Keratinocyte (primary cell): Measurements from ENCODE around the gene CHSY3.

Experiments
- EZH2 ChIP-seq: IDR thresholded peaks from one replicate; pipeline ENCODE4 v1.6.1; 2012; ENCODE audit warnings: inconsistent platforms, mild to moderate bottlenecking, low read length, moderate library complexity
- TF ChIP-seq, protein P1 (sequence below), 3 experiments: IDR thresholded peaks in 1 of 3; conservative IDR thresholded peaks in 1 of 3; optimal IDR thresholded peaks in 1 of 3; 2 replicates in 2 of 3; 3 replicates in 1 of 3; pipeline versions ENCODE3 to v1.5.1; 2011; ENCODE audit warnings: low read length in 3 of 3, mild to moderate bottlenecking in 3 of 3, moderate library complexity in 2 of 3, control low read depth in 1 of 3, inconsistent platforms in 1 of 3; ENCODE audit not compliant: insufficient read depth in 2 of 3; ENCODE audit errors: extremely low read depth in 1 of 3

DNA sequence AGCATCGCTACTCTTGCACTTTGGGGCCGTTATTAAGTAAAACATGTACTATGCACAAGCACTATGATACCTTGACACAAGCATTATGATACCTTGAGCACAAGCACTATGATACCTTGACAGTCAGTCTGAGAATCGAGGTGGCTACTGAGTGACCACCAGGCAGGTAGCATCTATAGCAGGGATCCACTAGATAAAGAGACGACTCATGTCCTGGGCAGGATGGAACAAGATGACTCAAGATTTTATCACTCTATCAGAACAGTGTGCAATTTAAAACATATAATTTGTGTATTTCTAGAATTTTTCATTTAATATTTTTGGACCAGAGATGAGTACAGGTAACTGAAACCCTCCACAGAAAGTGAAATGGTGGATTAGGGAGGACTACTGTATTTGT lies 16.9 kb downstream of the CHSY3 start:
- TF ChIP-seq, protein P1, sequence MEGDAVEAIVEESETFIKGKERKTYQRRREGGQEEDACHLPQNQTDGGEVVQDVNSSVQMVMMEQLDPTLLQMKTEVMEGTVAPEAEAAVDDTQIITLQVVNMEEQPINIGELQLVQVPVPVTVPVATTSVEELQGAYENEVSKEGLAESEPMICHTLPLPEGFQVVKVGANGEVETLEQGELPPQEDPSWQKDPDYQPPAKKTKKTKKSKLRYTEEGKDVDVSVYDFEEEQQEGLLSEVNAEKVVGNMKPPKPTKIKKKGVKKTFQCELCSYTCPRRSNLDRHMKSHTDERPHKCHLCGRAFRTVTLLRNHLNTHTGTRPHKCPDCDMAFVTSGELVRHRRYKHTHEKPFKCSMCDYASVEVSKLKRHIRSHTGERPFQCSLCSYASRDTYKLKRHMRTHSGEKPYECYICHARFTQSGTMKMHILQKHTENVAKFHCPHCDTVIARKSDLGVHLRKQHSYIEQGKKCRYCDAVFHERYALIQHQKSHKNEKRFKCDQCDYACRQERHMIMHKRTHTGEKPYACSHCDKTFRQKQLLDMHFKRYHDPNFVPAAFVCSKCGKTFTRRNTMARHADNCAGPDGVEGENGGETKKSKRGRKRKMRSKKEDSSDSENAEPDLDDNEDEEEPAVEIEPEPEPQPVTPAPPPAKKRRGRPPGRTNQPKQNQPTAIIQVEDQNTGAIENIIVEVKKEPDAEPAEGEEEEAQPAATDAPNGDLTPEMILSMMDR (optimal IDR thresholded peaks at IDR 0.05 in 1 of 3, IDR thresholded peaks at IDR 0.05 in 1 of 3, conservative IDR thresholded peaks at IDR 0.05 in 1 of 3; ENCODE audit: extremely low read depth in 1 of 3, insufficient read depth in 2 of 3, low read length in 3 of 3), result no peak
- no peak for TF ChIP-seq EZH2
